NCI-H345 treated with DMSO at 0.1 percent for 48 hours (cell line): Measurements from ENCODE around the gene ZFR2.
"Not testable (repeated sequence)": the region's sequence is repeated elsewhere in the genome, so short reads cannot be mapped to it uniquely, and the experiment has no call there.

Source experiments
- DNase-seq: peaks from one replicate; lab custom pipeline; 2025; ENCODE audit not compliant: unreplicated experiment; lab: John Stamatoyannopoulos, UW

Gene ZFR2

GRCh38 chr19:3816566-3817218 is 52.1 kb downstream of the ZFR2 start:
- DNase-seq, result no peak

GRCh38 chr19:3816148-3816547 is 52.7 kb downstream of the ZFR2 start:
- DNase-seq, result not testable (repeated sequence)

DNA sequence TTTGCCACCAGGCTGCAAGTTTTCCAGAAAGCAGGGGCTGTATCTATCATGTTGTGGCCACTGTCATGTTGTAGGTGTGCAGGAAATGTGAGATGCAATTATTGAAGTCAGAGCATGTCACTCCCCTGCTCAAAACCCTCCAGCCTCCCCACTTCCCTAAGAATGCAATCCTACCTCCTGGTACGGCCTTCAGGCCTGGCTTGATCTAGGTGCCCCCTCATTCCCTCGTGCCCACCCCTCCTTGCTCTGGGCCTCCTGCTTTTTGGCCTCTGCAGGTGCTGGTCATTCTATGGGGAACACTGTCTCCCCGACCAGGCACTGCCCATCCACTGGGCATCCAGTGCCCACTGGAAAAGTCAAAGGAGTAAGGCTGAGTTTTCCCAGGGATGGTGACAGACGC is 54.2 kb downstream of the ZFR2 start:
- no peak for DNase-seq

DNA sequence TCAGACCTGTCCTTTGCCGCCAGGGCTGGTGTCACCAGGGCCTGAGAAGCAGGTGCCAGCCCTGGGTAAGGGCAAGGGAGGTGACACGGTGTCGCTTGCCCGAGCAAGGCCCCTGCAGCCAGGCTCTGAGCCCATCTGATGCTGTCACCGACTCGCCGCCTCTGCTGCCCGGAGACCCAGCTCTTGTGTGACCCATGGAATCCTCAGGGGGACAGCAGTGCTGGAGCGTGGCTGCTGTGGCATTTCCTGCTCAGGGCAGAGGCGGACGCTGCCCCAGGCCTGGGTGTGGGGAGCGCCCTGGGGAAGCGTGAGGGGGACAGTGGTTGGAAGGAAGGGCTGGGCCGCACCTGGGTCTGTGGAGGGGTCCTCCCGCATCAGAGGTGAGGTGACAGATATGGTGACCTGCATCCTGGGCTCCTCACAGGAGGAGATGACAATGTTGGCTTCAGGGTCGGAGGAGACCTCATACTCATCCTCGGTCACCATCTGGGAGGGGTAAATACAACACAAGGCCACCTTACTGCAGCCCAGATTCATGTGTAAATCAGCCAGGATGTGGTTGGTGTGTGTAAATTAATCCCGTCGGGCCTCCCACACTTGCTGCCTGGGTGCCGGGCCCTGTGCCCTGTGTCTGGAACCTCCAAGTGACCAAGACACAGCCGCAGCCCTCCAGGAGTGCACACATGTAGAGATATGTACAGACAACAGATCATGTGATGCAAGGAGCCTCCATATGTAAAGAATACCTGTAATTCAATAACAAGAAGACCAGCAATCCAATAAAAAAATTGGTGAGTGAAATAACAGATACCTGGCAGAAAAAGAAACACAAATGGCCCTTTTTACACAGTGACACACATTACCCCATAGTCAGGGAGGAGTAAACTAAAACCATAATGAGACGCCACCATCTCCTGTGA is 55.1 kb downstream of the ZFR2 start:
- no peak for DNase-seq

DNA sequence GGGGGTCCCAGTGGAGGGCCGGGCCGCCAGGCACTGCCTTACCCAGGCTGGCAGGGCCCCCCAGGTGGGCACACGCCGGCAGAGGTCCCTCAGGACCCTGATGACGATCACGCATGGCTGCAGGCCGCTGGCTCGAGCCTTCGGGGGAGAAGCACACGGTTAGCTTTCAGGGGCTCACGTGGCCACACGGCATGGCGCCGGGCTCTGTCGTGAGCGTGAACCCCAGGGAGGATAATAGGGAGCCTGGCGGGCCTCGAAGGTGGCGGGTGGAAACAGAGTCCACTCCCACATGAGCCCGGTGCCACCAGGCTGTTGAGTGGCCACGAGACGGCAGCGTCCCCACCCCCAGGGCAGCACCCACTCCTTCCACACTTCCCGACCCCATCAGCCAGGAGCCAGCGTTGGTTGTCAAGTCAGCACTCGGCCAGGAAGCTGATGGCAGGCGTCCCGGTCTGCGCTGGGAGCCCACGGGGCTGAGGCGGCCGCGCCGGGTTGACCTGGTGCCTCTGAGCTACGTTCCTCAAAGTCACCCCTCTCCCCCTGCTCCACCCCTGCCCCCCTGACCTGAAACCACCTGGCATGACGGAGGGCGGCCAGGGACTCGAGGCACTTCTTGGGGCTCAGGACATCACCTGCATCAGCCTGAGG is 58.0 kb downstream of the ZFR2 start:
- no peak for DNase-seq

DNA sequence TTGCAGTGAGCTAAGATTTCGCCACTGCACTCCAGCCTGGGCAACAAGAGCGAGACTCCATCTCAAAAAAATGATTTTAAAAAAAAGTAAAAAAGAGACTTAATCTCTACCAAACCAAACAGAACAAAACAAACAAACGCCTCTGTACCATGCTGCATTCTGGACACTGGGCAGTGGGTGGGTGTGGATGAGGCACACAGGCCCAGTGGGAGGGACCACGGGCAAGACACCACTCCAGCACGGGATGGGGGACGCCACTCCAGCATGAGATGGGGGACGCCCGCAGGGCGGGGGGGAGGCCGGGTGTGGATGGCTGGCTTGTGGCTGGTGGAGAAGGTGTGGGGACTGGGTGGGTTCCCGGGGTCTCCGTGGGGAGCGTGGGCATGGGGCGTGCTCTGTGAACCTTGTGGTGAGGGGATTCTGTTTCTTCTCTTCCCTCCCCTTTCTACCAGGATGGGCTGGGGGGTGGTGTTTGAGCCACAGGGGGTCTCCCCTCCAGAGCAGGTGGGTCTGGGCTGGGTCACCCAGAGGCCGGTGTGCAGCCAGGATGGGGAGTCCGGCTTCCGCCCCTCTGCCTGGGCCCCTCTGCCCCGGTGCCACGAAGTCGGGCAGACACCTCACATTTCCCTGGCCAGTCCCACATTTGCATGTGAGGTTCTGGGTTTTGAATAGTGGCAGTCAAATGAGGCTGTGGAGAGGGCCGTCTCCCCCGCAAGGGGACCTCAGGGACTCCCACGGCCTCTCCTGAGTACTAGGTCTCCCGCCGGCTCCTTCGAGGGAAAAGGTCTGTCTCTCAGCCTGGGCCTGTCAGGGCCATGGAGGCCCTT is 58.7 kb downstream of the ZFR2 start:
- no peak for DNase-seq

DNA sequence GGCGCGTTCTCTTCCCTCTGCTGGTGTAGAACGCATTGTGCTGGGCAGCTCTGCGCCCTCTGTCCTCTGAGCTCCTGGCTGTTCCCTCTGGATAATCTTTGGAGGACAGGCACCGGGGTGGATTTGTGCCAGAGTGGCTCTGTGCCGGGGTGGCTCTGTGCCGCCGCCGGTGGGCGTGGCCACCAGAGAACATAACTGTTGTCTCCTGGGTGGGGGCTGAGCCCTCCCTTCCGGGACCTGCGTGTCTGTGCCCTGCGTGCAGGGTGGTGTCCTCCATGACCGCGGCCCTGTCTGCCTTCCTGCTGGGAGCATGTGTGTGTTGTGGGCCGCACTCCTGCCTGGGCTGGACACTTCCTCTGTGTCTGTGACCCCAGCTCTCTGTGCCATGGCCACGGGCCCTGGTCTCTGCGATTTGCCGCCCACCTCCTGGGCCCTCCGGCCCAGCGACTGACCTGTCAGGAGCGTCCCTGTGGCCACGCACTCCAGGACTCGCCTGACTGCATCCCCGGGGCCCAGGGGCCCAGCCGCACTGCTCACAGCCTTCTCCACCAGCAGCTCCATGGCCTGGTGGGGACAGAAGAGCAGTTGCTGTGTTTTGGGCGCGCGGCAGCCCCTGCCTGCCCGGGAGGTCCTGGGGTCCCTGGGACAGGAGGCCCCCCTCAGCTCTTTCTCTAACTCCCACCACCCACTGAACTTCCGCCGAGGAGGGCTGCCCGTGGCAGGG is 60.3 kb downstream of the ZFR2 start:
- DNase-seq, result no peak

DNA sequence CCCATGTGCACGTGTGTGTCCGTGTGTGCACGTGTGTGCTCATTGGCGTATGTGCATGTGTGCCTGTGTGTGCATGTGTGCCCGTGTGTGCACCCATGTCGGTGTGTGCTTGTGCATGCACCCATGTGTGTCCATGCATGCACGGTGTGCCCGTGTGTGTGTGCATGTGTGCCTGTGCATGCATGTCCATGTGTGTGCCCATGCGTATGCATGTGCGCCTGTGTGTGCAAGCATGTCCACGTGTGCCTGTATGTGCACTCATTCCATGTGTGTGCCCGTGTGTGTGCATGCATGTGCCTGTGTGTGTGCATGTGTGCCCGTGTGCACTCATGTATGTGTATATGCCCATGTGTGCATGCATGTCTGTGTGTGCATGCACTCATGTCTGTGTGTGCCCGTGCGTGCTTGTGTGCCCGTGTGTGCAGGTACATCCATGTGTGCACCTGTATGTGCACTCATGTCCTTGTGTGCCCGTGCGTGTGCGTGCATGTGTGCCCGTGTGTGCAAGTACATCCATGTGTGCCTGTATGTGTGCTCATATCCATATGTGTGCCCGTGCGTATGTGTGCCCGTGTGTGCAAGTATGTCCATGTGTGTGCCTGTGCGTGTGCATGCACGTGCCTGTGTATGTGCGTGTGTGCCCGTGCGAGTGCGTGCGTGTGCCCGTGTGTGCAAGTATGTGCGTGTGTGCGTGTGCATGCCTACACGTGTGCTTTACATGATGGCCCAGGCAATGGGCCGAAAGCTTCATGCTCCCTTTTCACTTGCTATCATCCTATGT is 61.1 kb downstream of the ZFR2 start:
- no peak for DNase-seq

DNA sequence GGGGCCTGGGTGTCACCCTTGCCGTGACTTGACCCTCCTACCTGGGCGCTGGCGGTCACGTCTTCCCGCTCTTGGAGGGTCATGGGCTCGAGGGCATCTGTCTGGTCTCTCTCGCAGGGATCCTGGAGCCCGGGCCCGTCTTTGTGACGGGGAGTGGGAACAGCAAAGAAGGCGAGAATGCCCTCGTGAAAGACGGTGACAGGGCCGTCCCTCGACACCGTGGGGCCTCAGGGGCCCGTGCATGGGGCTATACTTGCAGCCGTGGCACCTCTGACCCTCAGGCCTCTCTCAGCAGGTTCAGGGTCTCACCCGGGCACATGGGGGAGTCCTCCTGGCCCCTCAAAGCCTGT is 61.7 kb downstream of the ZFR2 start:
- DNase-seq, result no peak

- no peak for DNase-seq
These were observed 63.0 kb downstream of the ZFR2 start for GRCh38 chr19:3805859-3806258.

DNA sequence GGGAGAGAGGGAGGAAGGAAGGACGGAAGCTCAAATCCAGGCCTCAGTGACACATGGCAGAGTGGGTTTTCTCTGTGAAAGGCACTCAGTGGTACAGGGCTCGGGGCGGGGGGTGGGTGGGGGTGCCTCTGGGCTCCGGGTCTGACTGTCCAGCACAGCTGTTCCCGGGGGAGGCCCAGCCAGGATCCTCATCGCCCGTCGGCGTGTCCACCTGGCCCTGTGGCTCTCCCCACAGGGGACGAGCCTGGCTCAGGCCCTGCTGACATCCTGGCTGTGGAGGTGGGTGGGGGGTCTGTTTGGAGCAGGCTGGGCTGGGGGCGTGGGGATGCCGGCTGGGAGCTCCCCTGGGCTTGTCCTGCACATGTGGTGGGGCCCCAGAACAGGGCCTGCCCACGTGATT is 64.4 kb downstream of the ZFR2 start:
- DNase-seq, result no peak

DNA sequence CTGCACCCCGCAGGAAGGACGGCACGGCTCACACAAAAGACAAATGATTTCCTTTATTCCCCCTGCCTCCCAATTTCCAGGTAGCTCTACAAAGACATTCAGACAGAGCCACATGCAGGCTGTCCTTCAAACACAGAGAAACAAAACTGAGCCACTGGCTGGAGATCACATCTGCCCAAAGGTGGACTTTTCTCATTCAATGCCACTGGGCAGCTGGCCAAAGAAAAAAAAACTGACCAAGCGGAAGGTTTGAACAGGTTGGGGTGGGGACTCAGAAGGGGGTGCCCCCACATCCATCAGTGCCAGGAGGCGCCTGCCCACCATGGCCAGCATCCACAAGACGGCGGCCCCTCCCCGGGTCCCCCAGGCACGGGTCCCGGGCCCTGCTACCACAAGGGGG is 64.9 kb downstream of the ZFR2 start:
- no peak for DNase-seq

DNA sequence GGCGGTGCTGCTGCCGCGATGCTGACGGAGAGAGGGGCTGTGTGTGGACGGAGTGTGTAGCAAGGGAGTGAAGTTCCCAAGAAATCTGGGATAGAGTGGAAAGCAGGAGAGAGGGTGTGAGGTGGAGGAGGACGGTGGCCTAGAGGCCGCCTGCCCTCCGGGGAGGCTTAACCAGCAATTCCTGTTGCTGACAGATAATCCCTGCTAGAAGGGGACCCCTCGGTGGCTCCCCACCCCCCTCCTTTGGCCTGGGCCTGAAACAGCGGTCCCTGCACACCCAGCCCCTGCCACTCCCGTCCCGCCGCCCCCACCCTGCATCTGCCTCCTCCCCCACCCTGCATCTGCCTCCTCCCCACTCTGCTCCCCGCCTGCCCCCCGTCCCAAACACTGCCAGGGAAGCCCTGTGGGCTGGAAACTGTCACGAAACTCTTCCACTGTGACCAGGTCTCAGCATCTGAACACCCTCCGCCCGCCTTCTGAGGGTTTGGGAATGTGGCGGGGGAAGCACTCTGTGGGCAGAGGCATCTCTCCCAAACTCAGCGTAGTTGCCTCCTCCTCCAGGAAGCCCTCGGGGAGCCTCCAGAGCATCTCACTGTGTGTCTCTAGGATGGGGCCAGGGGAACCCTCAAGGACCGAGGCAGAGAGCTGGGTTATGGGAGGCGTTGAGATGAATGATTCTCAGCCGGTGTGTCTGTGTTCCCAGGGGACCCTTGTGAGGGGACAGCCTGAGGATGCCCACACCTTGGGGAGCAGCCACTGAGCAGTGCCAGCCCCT is 65.5 kb downstream of the ZFR2 start:
- no peak for DNase-seq

DNA sequence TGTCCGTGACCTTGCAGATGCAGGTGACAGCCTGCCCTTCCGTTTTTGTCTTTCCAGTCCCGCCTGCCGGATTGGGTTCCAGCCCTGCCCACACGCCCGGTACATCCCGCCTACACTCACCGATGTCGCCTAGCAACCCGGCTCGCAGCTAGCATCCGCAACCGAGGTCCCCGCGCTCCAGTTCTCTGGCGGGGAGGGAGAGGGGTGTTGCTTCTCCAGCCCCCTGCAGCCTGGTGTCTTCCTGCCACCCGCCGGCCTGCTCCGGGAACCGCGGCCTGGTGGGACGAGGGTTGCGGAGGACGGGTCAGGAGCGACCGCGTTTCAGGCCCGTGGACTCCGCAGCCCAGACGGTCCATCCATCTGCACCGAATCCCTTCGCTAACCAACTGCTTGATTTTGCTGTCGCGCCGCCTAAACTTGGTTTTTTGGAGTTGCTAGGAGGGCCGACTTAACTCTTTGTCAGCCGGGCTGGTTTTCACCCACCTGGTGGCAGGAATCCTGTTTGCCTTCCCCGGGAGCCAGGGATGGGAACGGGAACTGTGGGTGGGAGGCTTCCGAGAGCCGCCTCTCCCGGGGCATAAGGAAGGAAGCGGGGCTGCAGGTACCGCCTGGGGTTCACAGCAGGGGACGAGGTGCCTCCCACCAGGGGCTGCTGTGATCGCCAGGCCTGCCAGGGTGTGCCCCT is 67.3 kb downstream of the ZFR2 start:
- DNase-seq, result peak; percentile 11

DNA sequence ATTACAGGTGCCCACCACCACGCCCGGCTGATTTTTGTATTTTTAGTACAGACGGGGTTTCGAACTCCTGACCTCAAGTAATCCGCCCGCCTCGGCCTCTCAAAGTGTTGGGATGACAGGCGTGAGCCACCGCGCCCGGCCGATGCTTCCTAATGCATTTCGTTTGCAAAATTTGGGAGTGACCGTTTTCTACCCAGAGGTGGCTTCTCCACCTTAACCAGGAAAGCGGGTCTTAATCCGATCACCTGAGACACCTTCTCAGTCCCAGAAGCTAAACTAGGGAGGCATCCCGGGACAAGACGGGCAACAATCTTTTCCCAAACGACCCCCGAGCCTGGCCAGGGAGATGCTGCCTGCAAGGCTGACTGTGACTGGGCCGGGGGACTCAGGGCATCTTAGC is 67.8 kb downstream of the ZFR2 start:
- DNase-seq, result no peak

GRCh38 chr19:3798137-3798536 is 70.7 kb downstream of the ZFR2 start:
- no peak for DNase-seq

DNA sequence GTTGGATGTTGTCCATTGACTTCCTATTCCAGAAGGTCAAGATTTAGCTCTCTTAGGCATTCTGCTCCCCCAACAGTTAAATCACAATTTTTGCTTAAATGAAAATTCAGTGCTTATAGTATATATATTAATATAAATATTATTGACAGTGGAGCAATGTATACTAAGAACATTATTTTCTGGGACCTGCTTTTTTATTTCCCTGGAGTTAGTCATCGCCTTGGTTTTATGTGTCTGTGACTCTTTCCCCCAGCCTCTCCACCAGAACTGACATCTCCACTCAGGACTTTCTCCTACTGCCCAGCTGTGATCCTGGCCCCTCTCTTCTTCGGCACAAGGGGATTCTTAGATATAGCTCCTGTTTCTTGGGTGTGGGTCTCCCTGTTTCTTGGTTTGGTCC is 72.5 kb downstream of the ZFR2 start:
- no peak for DNase-seq

GRCh38 chr19:3793799-3794198 is 75.0 kb downstream of the ZFR2 start:
- DNase-seq, result no peak

- no peak for DNase-seq
These were observed 76.7 kb downstream of the ZFR2 start for GRCh38 chr19:3792114-3792513.
